GM10266 (cell line): ENCODE measurements around the gene HIC1.
A peak's percentile ranks its signal among the peaks of the same experiment; 100 is the strongest.

ENCODE experiments used
- DNase-seq: peaks from one replicate; pipeline ENCODE4 v3.0.0; 2012; ENCODE audit errors: extremely low spot score
- TF ChIP-seq, protein P1 (sequence below): IDR thresholded peaks from 2 replicates; pipeline ENCODE4 v1.5.1; 2012; ENCODE audit warnings: mild to moderate bottlenecking, low read depth; ENCODE audit not compliant: control insufficient read depth, insufficient read depth; ENCODE audit errors: missing control alignments

HIC1 gene

DNA sequence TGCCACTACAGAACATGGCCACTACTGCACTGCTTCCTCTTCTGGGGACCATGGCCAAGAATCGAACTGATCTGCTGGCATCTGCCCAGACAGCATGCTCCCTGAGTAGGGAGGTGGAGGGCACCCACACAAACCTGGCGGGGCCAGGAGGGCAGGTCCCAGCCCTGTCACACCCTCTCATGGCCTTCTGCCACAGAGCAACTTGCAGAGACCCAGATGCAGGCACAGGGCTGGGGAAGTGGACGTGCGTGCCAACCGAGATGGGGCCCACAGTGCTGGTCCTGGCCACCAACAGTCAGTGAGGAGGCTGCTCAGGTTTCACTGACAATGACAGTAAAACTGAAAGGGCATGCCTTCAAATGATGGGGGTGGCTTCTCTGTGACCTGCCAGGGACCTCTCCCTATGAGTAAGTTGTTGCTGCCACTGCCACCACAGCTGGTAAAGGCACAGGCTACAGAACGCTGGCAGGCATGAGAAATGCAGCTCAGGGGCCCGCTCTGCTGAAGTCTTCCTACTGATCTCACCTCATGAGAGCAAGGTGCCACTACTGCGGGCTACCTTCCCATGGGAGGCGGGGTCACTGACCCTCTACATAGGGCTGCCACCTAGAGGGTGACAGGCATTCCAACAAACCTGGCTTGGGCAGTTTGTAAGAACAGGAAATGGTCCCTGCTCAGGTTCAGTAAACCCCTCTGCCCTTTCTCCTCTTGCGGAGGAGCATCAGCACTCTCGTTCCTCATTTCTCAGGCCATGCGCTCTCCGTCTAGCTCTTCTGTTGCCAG, 15.5 kb downstream of the HIC1 start:
- TF ChIP-seq, protein P1, sequence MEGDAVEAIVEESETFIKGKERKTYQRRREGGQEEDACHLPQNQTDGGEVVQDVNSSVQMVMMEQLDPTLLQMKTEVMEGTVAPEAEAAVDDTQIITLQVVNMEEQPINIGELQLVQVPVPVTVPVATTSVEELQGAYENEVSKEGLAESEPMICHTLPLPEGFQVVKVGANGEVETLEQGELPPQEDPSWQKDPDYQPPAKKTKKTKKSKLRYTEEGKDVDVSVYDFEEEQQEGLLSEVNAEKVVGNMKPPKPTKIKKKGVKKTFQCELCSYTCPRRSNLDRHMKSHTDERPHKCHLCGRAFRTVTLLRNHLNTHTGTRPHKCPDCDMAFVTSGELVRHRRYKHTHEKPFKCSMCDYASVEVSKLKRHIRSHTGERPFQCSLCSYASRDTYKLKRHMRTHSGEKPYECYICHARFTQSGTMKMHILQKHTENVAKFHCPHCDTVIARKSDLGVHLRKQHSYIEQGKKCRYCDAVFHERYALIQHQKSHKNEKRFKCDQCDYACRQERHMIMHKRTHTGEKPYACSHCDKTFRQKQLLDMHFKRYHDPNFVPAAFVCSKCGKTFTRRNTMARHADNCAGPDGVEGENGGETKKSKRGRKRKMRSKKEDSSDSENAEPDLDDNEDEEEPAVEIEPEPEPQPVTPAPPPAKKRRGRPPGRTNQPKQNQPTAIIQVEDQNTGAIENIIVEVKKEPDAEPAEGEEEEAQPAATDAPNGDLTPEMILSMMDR, result no peak
- DNase-seq, result peak; percentile 78

DNA sequence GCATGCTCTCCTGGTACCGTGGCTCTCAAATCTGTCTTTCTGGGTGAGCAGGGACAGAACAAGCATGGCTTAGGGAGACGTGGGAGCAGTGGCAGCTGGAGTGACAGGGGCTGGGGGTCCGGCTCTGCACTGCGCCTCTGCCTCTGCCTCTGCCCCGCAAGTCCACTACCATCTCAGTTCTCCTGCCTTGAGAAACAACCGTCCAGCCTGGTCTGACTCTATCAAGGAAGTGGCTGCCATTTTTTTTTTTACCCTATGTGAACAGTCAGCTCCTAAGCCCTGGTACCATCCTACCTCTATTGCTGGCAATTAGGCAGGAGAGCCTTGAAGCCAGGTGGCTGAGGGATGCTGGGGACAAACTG, 16.1 kb downstream of the HIC1 start:
- no peak for DNase-seq
- TF ChIP-seq, protein P1, result no peak

DNA sequence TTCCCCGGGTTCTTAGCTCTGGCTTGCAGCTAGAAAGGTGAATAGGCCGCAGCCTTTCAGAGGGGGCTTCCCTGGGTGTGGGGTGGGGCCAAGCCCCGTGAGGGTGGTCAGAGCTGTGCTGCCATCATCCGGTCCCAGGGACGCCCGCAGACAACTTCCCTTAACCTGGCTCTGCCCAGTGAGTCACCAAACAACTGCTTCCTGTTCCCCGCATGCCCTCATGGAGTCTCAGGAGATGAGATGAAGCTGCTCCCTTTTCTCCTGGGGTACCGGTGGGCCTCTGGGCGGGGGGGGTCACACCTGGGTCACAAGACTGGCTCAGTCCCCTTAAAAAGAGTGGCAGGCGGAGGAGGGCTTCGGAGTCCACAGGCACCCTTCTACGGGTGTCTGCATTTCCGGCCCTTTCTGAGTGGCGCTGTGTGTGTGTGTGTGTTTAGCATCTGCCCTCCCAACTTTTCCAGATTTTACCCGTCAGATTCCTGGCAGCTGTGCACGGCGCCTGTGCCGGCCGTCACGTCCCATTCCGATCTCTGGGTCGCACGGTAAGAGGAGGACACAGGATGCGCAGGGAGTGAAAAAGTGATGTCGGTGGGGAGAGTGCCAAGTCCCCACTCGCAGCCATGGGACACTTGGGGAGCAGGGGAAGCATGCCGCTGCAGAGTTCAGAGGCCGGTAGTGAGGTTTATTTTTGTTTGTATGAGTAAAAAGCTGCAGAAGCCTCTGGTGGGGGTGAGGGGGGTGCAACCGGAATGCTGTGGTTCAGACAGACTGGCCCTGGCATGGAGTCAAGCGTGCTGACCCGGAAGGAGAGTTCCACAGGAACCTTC, 16.8 kb downstream of the HIC1 start:
- DNase-seq, result no peak

DNA sequence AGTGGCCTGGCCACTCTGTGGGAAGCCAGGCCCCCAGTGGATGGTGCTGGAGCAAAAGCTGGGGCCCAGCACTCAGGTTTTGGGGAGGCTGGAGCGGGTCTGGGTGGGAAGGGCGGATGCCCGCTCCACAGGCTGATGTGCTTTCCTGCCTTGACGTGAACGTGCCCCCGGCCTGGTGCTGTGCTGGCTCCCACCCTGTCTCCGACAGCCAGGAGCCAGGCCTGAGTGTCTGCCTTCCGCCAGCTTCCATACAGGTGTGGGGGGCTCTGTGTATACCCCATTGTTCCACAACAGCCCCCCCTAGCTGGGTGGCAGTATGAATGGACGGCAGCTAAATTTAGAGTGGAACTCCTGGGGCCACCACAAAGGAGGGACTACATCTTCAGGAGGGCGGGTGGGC, 20.0 kb downstream of the HIC1 start:
- TF ChIP-seq, protein P1, result no peak
- DNase-seq, result no peak

More for the DNA sequence above, 16.8 kb downstream of the HIC1 start:
- TF ChIP-seq, protein P1, result no peak

DNA sequence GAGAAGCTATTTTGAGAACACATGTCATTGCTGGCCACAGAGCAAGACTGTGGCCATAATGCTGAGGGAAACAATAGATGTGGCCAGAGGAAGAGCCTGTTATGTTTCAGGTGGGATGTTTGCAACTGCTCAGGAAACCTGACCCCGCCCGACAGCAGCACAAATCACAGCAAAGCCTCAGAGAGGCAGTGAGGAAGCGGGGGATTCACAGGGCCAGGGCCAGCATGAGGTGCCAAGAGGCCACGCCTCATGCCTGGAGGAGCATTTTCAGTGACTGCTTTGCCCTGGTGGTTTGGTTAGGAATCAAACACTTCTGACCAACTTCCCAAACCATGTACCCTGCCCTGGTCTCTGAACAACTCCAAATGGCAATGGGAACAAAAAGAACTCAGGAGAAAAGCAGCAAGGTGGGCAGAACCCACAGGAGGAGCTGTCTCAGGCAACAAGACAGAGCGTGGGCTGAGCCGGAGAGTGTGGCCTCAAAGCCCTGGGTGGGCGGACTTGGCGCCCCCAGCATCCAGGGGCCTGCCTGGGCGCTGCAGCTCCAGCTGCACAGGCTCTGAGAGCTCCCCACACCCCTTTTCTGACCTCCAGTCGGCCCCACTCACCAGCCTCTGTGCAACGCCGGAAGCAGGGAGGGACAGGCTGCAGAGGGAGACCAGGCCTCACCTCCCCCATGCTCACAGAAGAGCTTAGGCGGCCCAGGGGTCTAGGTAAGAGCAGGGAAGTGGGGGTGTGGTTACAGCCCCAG, 20.6 kb downstream of the HIC1 start:
- DNase-seq, result no peak
- TF ChIP-seq, protein P1, result no peak

DNA sequence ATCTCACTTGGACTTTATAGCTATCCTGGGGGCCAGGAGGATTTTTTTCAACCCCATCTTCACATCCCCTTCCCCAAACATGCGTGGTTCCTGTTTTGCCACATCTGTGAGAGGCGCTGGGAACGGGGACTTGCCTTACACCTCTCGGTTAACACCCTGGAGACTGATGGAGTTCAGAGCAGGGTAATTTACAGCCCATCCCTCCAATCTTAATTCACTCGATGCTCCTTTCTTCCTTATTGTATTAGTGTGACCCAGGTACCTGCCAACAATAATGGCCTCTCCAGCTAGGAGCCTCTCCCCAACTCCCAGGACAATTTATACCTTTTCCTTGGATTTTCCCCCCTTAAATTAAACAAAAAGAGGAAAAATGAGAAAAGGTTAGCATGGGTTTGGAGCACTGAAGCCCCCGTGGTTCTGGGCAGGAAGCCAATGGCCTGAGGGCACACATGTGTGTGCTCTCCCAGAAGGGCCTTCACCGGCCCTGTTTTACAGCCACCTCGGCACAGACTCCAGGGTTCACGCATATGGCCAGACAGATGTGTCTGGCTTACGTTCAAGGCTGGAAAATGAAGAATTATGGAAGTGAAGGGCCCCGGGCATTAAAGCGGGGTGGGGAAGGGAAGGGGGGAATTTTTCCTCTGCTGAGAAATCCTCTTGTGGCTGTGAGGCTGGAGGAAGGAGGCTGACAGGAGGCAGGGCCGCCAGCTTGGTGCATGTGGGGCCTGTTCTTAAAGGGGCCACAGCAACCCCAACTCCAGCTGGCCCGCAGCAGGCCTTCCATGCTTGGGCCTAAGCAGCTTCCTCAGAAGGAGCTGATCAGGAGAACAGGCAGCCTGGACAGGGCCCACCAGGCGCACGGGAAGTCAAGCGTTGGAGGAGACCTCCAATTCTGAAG, 21.4 kb downstream of the HIC1 start:
- DNase-seq, result no peak

More for the DNA sequence above, 21.4 kb downstream of the HIC1 start:
- TF ChIP-seq, protein P1, result no peak
